HG02759 (cell line): ENCODE measurements around the gene CASS4.
A peak's percentile ranks its signal among the peaks of the same experiment; 100 is the strongest.

Experiments used
- ATAC-seq: cut with Tn5 transposase; IDR thresholded peaks from one replicate; pipeline ENCODE4 v1.9.1; 2021; ENCODE audit warnings: mild to moderate bottlenecking, moderate library complexity; ENCODE audit not compliant: unreplicated experiment

Gene CASS4

GRCh38 chr20:56442389-56443365 is 30.6 kb downstream of the CASS4 start:
- ATAC-seq, result no peak

GRCh38 chr20:56443654-56444540 is 31.8 kb downstream of the CASS4 start:
- ATAC-seq, result no peak

GRCh38 chr20:56445130-56445529 is 33.1 kb downstream of the CASS4 start:
- no peak for ATAC-seq

GRCh38 chr20:56445540-56445939 is 33.5 kb downstream of the CASS4 start:
- ATAC-seq, result no peak

GRCh38 chr20:56447227-56447626 is 35.2 kb downstream of the CASS4 start:
- no peak for ATAC-seq

GRCh38 chr20:56449459-56449858 is 37.4 kb downstream of the CASS4 start:
- ATAC-seq, result no peak

- no peak for ATAC-seq
Measured at GRCh38 chr20:56451056-56451765, 39.2 kb downstream of the CASS4 start.

- ATAC-seq, result peak; percentile 73
Measured at GRCh38 chr20:56453352-56453751, 41.3 kb downstream of the CASS4 start.

- peak; percentile 82 for ATAC-seq
Measured at GRCh38 chr20:56454754-56455153, 42.7 kb downstream of the CASS4 start.

- ATAC-seq, result no peak
Measured at GRCh38 chr20:56458206-56458821, 46.3 kb downstream of the CASS4 start.

GRCh38 chr20:56460459-56460858 is 48.4 kb downstream of the CASS4 start:
- ATAC-seq, result no peak

GRCh38 chr20:56461576-56461975 is 49.5 kb downstream of the CASS4 start:
- no peak for ATAC-seq

GRCh38 chr20:56463428-56463827 is 51.4 kb downstream of the CASS4 start:
- no peak for ATAC-seq

- no peak for ATAC-seq
Measured at GRCh38 chr20:56465997-56466396, 53.9 kb downstream of the CASS4 start.

- ATAC-seq, result no peak
Measured at GRCh38 chr20:56467968-56468315, 55.9 kb downstream of the CASS4 start.

- ATAC-seq, result peak; percentile 99
Measured at GRCh38 chr20:56468316-56469076, 56.4 kb downstream of the CASS4 start, which contains the start of gene RTF2. Gene RTF2, plus strand, starts transcription at chr20:56468627. Its CDS starts 71 bp downstream, at chr20:56468698.

- ATAC-seq, result no peak
Measured at GRCh38 chr20:56469077-56469449, 57.0 kb downstream of the CASS4 start.

GRCh38 chr20:56483970-56484369 is 71.9 kb downstream of the CASS4 start:
- ATAC-seq, result no peak

GRCh38 chr20:56487216-56487615 is 75.2 kb downstream of the CASS4 start:
- no peak for ATAC-seq

- ATAC-seq, result no peak
Measured at GRCh38 chr20:56488566-56488965, 76.5 kb downstream of the CASS4 start.
